NCI-H345 (cell line): ENCODE results near the gene MSLN.
A peak's percentile ranks its signal among the peaks of the same experiment; 100 is the strongest.

Experiments
- DNase-seq: peaks from one replicate; lab custom pipeline; 2025; lab: John Stamatoyannopoulos, UW

Gene MSLN

DNA sequence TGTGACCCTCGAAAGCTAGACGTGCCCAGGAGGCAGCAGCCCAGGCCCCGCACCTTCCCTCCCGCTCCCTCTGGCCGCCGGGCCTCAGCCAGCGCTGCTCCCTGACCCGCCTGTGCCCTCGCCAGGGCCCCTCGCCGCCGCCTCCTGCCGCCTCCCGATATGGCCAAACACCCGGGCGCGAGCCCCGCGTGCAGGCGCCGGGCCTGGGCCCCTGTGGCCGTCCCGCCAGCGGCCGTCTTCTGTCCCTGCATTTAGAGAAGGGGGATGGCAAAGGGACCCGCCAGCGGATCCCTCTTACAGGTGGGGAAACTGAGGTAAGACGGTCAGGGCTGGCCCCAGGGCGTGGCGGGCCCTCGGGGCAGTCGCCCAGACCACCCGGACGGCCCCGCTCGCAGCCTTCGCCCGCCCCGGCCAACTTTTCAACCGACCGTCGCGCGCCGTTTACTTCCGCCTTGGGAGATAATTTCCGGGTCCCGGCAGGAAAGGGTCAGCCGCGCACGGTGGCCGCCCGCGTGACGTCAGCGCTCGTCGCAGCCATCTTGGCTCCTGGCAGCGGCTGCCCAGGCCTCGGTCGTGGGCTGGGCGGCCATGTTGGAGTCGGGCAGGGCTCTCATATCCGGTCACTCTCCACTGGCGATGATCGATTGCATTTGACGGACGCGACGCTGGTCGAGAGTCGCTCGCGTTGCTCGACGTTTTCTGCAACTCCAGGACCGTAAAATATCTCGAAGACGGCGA is 47.0 kb downstream of the MSLN start:
- peak; percentile 84 for DNase-seq

DNA sequence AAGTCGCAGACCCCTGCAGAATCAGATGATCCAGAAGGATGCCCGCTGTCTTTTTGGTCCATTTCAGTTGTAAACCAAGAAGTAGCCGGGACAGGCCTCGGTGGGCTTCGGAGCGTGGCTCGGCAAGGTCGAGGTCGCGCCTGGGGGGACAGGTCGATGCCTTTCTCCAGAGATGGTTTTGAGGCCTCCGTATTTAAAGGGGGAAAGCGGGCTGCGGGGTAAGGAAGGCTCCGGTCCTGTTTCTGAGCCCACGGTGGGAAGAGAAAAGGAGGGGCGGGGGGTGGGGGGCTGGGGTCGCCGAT is 47.5 kb downstream of the MSLN start:
- DNase-seq, result no peak

GRCh38 chr16:813204-813915 is 52.8 kb downstream of the MSLN start:
- DNase-seq, result peak; percentile 51

DNA sequence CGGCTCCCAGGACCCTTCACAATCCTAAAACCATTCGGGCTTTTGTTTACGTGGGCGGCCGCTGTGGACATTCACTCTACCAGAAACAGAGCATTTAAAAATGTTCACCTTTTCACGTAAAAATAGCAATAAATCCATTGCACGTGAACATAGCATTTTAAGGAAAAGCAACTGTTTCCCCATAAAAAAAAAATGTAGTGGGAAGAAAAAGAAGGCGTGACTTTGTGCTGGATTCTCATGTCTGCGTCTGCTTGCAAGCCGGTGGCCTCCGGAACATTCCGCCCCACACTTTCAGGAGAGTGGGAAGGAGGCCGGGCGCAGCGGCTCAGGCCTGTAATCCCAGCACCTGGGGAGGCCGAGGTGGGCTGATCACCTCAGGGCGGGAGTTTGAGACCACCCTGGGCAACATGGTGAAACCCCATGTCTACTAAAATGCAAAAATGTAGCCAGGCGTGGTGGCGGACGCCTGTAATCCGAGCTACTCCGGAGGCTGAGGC is 53.4 kb downstream of the MSLN start:
- no peak for DNase-seq

- DNase-seq, result no peak
These were observed 54.4 kb downstream of the MSLN start for GRCh38 chr16:814974-815373.

- DNase-seq, result no peak
These were observed 55.3 kb downstream of the MSLN start for GRCh38 chr16:815861-816260.

GRCh38 chr16:817001-817906 is 56.7 kb downstream of the MSLN start:
- DNase-seq, result no peak

- no peak for DNase-seq
These were observed 57.6 kb downstream of the MSLN start for GRCh38 chr16:818132-818531.
